Stimulated activated CD8-positive, alpha-beta memory T cell treated with anti-CD3 and anti-CD28 coated beads, Interleukin-2, amount 100 ng/mL, for 1 hour (primary cell): Measurements from ENCODE around the gene CLEC4F.

ENCODE experiments used
- DNase-seq, 2 donors: peaks; one replicate each; pipeline ENCODE4 v3.0.0-alpha.2; 2020; ENCODE audit warnings: low read depth in 2 of 2

Gene CLEC4F

DNA sequence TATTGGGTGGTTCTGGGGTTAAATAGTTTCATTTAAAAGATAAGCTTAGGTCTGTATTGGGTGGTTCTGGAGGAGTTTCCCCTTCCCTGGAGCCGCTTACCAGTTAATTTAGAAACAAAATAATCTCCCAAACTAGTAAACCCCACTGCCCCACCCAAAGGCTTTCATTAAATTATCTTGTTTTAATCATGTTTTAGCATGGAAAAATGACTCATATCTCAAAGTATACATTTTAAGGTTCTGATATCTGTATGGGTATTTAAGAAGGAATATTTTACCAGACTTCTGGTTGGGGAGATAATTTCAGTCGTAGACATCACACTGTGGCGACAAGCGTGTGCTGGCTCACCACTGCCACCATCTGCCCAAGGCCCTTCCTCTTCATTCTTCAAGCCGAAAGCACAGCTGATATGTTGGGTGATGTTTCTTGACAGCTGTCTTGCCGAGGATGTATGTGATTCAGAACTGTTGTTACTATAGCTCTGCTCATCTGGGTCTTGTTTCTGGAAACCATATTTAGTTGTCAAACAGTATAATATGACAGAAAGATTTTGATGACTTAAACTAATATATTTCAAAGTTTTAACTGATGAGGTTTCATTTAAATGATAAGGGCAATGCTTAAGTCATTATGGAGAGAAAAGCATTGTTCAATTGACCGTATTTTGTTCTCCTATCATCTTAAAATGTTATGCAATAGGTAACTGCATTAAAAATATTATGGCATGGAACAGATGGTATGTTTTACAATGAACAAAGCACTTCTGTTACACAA, 35.1 kb downstream of the CLEC4F start:
- DNase-seq = no peak

DNA sequence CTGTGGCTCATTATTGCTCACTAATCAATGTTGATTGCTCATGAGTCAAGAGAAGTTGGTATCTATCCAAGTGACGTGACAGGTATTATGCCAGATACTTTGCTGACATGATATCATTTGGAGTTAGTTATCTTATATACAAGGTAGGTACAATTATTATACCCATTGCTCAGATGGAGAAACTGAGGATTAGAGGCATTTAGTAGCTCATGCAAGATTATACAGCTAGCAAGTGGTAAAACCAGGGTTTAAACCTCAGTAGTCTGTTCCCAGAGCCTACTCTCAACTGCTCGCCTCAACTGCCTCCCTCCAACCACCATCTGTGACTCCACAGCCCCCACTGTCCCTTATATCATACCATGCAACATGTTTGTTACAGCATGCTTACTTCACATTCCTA, 36.1 kb downstream of the CLEC4F start:
- no peak for DNase-seq

DNA sequence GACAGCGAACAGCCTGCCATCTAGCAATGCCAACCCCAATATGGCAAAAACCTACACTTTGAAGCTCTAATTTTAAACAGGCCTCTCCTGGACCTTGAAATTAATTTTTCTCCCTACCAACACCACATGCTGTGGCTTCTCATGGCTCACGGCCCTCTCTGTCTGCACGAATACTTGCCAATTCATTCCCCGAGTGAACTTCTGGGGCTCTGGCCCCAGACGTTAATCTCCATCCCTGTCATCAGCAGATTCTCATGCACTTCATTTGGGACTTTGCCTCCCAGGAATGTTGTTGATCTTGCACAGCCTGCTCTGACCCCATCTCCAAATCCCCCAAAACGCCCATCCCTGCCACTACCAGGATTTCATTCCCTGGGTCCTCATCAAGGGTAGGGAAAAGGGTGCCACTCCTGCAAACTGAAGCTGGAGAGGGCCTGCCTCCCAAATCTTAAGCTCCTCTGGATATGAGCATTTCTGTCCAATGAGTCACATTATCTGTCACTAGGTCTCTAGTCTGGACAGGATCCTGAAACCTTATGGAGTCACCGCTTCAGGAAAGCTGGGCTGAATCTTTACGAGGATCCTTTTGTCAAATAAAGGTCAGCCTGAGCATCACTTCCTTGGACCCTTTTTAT, 40.4 kb downstream of the CLEC4F start:
- DNase-seq = no peak

DNA sequence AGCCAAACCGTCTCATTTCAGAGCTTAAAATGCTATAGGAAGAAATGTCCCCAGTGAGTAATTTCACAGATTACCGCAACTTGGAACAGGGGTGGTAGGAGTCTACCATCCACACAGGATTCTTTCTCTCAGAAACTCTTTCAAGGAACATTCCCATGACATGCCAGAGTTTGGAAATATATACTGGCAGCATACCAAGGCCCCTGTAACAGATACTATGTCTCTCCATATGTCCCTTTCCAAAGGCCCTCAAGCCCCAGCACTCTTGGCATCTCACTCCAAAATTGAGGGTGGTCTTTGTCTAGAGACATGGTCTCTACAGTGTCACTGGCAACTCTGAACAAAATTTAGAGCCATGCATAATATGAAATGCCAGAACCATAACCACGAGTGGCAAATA, 40.9 kb downstream of the CLEC4F start:
- no peak for DNase-seq

DNA sequence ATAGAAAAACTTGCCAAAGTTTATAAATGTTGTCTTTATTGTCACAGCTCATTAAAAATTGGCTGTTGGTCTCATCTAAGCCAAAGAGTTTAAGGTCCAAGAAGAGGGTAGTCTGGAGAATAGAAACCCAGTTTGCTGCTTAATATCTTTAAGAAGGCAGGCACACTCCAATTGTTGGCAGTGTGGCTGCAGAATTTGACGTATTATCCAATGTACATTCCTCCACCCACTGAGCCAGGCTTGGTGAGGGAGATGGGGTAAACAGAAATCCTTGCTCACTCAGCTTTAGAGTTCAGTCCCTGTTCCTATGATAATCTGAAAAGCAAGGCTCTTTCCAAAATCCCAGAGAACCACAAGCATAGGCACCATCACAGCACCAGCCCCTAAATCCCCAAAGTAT, 41.7 kb downstream of the CLEC4F start:
- no peak for DNase-seq

DNA sequence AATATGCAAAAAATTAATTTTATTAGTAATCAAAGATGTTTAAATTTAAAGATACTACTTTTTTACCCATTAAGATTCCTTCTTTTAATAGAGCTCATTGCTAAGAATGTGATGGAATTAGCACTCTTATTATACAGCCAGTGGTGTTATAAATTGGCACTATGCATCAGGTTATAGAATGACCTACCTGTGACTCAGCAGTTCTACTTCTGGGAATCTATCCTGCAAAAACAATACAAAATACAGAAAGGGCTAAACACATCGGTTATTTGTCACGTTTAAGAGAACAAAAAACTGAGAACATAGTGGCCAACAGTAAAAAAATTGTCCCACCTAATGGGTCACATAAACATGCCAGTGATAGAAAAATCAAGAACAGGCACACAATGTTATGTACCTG, 42.9 kb downstream of the CLEC4F start:
- DNase-seq = no peak

DNA sequence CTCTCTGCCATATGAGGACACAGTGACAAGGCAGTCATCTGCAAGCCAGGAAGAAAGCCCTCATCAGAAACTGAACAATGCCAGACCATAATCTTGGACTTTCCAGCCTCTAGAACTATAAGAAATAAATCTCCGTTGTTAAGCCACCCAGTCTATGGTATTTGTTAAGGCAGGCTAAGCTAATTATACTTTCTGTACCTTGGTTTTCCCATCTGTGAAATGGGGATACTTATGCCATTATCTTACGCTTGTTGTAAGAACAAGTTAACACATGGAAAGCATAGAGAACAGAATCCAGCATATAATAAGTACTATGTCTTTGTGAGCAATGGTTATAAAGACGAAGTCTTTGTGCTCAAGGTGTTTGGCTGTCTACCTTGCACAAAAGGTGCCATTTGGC, 44.1 kb downstream of the CLEC4F start:
- no peak for DNase-seq

DNA sequence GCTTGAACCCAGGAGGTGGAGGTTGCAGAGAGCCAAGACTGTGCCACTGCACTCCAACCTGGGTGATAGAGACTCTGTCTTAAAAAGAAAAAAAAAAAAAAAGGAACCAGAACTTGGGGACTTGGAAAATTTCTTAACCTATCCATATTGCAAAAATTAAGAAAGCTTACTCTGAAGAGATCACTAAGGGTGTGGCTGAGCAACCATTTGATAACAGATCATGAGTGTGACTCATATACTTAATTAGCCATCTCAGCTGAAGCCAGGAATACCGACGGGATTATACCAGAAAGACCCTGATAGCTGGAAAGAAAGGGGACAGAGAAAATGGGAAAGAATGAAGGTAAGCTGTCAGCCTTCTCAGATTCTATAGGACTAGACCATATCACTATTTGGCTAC, 45.3 kb downstream of the CLEC4F start:
- DNase-seq = no peak

DNA sequence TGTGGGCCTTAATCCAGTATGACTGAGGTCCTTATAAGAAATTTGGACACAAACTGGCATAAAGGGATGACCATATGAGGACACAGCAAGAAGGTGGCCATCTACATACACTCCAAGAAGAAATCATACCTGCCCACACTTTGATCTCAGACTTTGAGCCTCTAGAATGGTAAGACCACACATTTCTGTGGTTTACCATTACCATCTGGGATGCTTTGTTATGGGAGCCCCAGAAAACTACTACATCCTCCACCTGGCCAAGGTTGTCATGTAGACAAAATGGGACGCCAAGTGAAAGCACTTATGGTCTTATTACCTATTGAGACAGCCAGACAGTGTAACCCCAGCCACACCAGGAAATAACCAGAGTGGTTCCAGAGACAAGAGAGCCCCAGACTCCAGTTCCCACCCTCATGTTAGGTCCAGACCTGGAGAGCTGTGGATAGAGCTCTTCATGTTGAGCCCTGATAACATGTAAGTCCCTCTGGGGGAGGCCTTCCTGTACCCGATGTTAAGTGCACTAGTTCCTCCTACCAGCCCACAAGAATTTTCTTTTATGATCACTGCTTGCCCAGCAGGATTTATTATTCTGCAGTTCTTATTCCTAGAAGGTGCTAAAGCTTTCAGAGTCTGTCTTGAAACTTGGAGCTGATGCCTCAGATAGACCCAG, 47.8 kb downstream of the CLEC4F start:
- no peak for DNase-seq

DNA sequence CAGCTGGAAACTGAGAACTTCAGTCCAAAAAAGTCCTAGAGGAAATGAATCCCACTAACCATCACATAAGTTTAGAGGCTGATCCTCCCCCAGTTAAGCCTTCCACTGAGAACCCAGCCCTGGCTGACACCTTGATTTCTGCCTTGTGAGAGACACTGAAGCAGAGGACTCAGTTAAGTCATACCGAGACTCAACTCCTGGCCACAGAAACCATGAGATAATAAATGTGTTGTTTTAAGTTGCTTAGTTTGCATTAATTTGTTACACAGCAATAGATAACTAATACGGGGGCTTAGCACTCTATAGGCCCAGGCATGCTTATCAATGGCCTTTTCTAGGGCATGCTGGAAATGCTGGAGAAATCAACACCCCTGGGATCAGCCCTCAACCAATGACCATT, 49.0 kb downstream of the CLEC4F start:
- DNase-seq = no peak

DNA sequence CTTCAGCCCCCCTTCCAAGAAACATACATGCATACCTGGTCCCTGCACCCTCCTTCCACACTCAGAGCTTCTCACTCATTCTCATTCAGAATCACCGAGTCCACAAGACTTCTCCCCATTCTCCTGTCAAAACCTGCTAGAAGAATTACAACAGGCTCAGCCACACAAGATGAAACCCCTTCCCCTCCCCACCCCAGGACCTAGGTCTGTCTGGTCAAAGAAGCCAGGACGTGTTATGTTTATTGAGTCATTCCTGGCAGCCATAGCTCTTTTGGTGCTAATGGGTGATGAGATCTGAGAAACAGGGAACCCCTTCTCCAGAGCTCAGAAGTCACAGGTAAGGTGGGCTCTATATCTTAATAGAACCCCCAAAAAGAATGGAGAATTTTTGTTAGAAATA, 50.9 kb downstream of the CLEC4F start:
- no peak for DNase-seq

DNA sequence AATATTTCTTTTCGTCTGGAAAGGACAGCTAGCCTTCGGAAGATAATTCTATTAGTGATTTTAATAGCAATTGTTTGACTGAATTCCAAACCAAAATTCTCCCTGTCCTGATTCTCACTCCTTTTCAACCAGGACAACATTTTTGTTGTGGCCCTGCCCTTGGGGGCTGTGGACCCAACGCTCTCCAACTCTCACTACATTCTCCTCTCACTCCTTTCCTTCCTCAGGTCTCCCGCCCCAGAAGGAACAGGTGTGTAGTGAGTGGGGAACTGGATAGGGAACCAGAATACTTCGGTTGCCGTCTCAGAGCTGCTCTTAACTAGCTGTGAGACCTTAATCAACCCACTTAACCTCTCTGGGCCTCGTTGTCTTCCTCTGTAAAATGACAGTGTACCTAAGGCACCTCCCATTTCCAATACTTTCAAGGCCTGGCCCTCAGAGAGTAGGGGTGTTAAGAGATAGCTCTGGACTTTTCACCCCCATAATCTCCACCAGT, 51.8 kb downstream of the CLEC4F start:
- no peak for DNase-seq

DNA sequence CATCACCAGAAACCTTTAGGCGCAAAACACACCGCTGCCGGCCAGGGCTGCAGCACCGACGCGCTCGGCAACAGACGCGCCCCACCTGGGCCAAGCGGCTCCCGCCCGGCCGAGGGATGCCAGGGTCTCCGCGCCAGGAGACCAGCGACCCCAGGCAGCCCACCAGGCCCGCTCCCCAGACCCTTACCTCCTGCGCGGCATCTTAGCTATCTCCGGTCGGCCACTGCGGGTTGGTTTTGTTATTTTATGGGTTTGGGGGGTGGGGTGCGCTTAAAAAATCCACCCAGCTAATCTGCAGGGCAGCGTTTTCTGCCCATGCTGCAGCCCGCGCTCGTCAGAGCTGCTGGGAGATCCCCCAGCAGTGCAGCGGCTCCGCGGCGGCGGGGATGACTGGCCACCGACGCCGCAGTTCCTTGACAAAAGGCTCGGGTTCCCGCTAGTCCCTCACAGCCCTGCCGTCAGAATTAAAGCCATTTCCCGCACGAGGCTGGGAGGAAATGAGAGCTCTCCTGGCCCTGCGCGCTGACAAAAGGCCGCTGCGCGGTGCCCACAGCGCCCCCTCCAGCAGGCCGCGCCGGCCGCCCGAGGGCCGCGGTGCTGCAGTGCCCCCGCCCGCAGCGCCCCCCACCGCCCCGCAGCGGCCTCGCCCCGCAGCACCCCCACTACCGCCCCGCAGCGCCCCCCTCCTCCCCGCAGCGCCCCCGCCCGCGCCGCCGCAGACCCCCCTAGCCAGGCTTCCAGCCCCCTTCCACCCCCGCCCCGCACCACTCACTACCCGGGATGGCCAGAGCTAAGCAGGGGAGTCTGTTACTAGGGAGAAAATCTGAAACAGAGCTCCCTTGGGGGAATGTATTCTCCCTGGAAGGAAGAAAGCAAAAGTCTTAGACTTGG, 52.5 kb downstream of the CLEC4F start, which contains the start of gene ADD2:
TSS of gene ADD2 (minus strand) at position 502 of the 891 bp plus-strand sequence. CDS start 61,792 bp downstream, outside the sequence.
- no peak for DNase-seq

DNA sequence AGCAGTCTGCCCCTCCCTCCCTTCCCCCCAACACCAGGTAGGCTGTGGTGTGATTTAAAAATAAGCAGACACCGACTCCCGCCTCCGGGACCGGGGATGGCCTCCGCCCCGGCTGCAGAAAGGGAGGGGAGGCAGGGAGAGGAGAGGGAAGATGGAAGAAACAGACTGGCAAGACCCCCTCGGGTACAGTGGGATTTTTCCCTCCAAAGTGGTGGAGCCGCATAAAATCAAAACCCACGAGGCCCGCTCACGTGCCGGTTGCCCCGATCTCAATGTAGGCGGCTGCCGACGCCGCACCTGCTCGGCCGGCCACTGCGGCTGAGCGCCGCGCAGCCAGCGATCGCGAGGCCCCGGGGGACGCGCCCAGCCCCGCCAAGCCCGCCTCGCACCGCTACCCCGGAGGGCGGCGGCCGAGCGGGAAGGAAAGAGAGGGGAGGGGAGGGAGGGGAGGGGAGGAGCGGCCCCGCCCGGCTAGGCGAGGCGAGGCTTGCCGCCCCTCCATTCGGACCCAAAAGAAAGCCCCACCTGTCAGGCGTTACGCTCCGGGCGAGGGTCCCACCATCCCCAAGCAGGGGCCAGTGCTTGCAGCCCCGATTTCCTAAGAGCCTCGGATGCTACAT, 53.2 kb downstream of the CLEC4F start:
- no peak for DNase-seq

DNA sequence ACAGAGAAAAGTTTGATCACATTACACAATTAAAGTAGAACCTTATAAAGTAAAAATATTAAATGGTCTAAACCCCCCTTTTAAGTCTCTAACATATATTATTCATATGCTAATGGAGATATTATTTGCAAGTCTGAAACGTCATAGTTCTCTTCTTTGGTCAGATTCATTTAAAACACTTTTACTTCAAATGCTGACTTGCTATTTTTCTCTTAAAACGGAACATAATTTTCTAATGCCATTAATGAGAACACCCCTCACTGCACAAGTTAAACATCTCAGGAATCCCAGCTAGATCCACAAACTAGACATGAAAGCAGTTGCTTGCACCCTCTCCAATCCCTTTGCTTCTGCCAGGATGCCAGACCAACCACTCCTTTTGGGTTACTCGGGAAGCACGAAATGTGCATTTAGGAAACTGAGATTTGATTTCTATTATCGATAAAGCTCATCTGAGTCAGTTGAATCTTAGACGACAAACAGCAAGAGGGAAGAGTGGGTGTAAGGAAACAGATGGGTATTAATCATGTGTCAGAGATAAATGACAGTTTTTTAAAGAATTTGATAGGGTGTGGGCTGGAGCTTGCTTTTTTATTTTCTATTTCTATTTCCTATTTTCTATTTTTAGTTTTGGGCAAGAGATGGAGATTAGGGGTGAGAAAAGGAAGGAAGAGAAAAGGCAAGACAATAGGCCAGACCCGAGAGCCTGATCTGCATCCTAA, 53.9 kb downstream of the CLEC4F start:
- DNase-seq = no peak

DNA sequence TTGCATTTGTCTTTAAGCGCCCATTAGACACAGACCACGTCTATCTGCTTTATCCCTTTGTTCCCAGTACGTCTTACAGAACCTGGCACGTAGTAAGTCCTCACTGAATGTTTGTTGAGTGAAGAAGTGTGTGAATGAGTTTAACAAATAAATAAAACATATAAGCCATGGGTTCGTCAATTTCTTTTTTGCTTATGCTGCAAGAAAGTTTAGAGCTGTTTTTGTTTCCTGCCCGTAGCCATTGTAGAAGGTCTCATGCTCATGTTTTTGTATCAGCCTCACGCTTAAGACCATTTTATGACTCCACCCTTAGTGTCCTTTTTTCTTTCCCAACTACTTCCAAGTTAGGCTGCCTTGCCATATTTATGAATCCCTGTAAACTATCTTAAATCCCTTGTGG, 54.9 kb downstream of the CLEC4F start:
- DNase-seq = no peak

DNA sequence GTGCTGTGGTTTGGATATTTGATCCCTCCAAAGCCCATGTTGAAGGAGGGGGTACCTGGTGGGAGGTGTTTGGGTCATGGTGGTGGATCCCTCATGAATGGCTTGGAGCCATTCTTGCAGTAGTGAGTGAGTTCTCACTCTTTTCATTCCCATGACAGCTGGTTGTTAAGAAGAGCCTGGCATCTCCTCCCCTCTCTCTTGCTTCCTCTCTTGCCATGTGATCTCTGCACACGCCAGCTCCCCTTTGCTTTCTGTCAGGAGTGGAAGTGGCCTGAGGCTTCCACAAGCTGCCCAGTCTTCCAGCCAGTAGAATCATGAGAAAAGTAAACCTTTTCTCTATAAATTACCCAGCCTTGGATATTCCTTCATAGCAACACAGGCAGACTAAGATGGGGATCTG, 61.0 kb downstream of the CLEC4F start:
- no peak for DNase-seq
